GM23338 (cell line): Measurements from ENCODE around the gene PKD2L1. TPM values are rescaled to one million over a fixed set of nuclear protein-coding genes. Genes with fewer than 3 reads are reported as not detected.
"Not testable (repeated sequence)": the region's sequence is repeated elsewhere in the genome, so short reads cannot be mapped to it uniquely, and the experiment has no call there.

ENCODE experiments used
- ATAC-seq: fragments of 200-7000 bp; cut with Tn5 transposase; 3 replicates; pipeline ENCODE4 v1.9.1; 2020
- DNase-seq: peaks from one replicate; pipeline ENCODE4 v3.0.0-alpha.2; 2015; ENCODE audit warnings: low spot score
- H2AFZ ChIP-seq: fragments of 200-600 bp; sonication (generic); 2 replicates; pipeline ENCODE4 v1.8.0; 2016; ENCODE audit warnings: antibody characterized with exemption, mild to moderate bottlenecking, moderate library complexity
- H3F3A ChIP-seq: fragments of 200-600 bp; sonication (generic); replicated peaks from 2 replicates; pipeline ENCODE4 v1.8.0; 2017; ENCODE audit warnings: antibody characterized with exemption, mixed run types, low read depth
- H3K27ac ChIP-seq: fragments of 200-600 bp; sonication (generic); 2 replicates; pipeline ENCODE4 v1.6.1; 2016; ENCODE audit warnings: low read depth
- H3K27me3 ChIP-seq: fragments of 200-600 bp; sonication (generic); 2 replicates; pipeline ENCODE4 v1.8.0; 2016; ENCODE audit warnings: mild to moderate bottlenecking, mixed run types, moderate library complexity; ENCODE audit not compliant: insufficient read depth
- H3K36me3 ChIP-seq: fragments of 200-600 bp; sonication (generic); 2 replicates; pipeline ENCODE4 v1.8.0; 2016; ENCODE audit warnings: mild to moderate bottlenecking; ENCODE audit not compliant: insufficient read depth
- H3K4me1 ChIP-seq: fragments of 200-600 bp; sonication (generic); 2 replicates; pipeline ENCODE4 v1.8.0; 2016; ENCODE audit warnings: mild to moderate bottlenecking, moderate library complexity; ENCODE audit not compliant: insufficient read depth
- H3K4me2 ChIP-seq: fragments of 200-600 bp; sonication (generic); 2 replicates; pipeline ENCODE4 v1.7.1; 2017; ENCODE audit warnings: mixed run types
- H3K4me3 ChIP-seq: fragments of 200-600 bp; sonication (generic); 2 replicates; pipeline ENCODE4 v1.6.1; 2016; ENCODE audit warnings: mixed run types
- H3K79me2 ChIP-seq: fragments of 200-600 bp; sonication (generic); replicated peaks from 2 replicates; pipeline ENCODE4 v1.8.0; 2017; ENCODE audit warnings: mild to moderate bottlenecking; ENCODE audit not compliant: insufficient read depth
- H3K9me2 ChIP-seq: fragments of 200-600 bp; sonication (generic); 2 replicates; pipeline ENCODE4 v1.8.0; 2017; ENCODE audit not compliant: insufficient read depth
- H4K20me1 ChIP-seq: fragments of 200-600 bp; sonication (generic); replicated peaks from 2 replicates; pipeline ENCODE4 v1.8.0; 2017; ENCODE audit warnings: mild to moderate bottlenecking; ENCODE audit not compliant: insufficient read depth
- H3K27ac Mint-ChIP-seq: 2 replicates; pipeline ENCODE4 v1.8.0; 2020; ENCODE audit warnings: inconsistent platforms, mild to moderate bottlenecking, moderate library complexity, mixed read lengths
- H3K27me3 Mint-ChIP-seq: 3 replicates; pipeline ENCODE4 v1.8.0; 2022; ENCODE audit warnings: low read depth, mild to moderate bottlenecking, moderate library complexity, mixed read lengths, inconsistent platforms; ENCODE audit not compliant: insufficient read depth, poor library complexity
- H3K36me3 Mint-ChIP-seq: 3 replicates; pipeline ENCODE4 v1.8.0; 2021; ENCODE audit warnings: low read depth, mild to moderate bottlenecking, inconsistent platforms, moderate library complexity, mixed read lengths
- H3K4me1 Mint-ChIP-seq: 3 replicates; pipeline ENCODE4 v1.8.0; 2020; ENCODE audit warnings: mild to moderate bottlenecking, inconsistent platforms, mixed read lengths
- H3K4me3 Mint-ChIP-seq: 3 replicates; pipeline ENCODE4 v1.8.0; 2021; ENCODE audit warnings: moderate library complexity, mild to moderate bottlenecking, inconsistent platforms, mixed read lengths
- H3K9me3 Mint-ChIP-seq: 3 replicates; pipeline ENCODE4 v1.8.0; 2020; ENCODE audit warnings: moderate library complexity, mild to moderate bottlenecking, inconsistent platforms, mixed read lengths
- EZH2 ChIP-seq: fragments of 200-600 bp; sonication (generic); IDR thresholded peaks from one replicate; pipeline ENCODE4 v1.8.0; 2017; ENCODE audit warnings: antibody characterized with exemption, mild to moderate bottlenecking, low read depth; ENCODE audit not compliant: unreplicated experiment
- STAT1 ChIP-seq: IDR thresholded peaks from one replicate; pipeline ENCODE4 v1.6.1; 2016; ENCODE audit warnings: antibody characterized with exemption; ENCODE audit not compliant: unreplicated experiment
- polyA plus RNA-seq: library from polyadenylated mRNA; unstranded; fragments of >200 nt; fragmentation: Nextera tagmentation; extraction: Ambion mirVana; gene quantifications from 2 replicates; pipeline ENCODE4 v1.2.1, GENCODE V29; 2016
- total RNA-seq: library from RNA; depleted of rRNA; stranded (reverse); fragments of >200 nt; shearing (Covaris generic); gene quantifications from 2 replicates; pipeline ENCODE4 v1.2.3, GENCODE V29; 2014
- TF ChIP-seq, protein P1 (sequence below): fragments of 250-450 bp; sonication (Bioruptor Pico); IDR thresholded peaks from 2 replicates; pipeline ENCODE4 v1.5.0; 2020; ENCODE audit warnings: mild to moderate bottlenecking, moderate library complexity
- TF ChIP-seq, protein P2 (sequence below): IDR thresholded peaks from 2 replicates; pipeline ENCODE4 v1.6.1; 2016; ENCODE audit warnings: antibody characterized with exemption

PKD2L1 gene
- total and polyA plus RNA-seq, 2 experiments from 2014 or later = not detected

GRCh38 chr10:100286051-100287033, 43.7 kb downstream of the PKD2L1 start, which contains the start of gene BLOC1S2 (continued):
- TF ChIP-seq, protein P1, sequence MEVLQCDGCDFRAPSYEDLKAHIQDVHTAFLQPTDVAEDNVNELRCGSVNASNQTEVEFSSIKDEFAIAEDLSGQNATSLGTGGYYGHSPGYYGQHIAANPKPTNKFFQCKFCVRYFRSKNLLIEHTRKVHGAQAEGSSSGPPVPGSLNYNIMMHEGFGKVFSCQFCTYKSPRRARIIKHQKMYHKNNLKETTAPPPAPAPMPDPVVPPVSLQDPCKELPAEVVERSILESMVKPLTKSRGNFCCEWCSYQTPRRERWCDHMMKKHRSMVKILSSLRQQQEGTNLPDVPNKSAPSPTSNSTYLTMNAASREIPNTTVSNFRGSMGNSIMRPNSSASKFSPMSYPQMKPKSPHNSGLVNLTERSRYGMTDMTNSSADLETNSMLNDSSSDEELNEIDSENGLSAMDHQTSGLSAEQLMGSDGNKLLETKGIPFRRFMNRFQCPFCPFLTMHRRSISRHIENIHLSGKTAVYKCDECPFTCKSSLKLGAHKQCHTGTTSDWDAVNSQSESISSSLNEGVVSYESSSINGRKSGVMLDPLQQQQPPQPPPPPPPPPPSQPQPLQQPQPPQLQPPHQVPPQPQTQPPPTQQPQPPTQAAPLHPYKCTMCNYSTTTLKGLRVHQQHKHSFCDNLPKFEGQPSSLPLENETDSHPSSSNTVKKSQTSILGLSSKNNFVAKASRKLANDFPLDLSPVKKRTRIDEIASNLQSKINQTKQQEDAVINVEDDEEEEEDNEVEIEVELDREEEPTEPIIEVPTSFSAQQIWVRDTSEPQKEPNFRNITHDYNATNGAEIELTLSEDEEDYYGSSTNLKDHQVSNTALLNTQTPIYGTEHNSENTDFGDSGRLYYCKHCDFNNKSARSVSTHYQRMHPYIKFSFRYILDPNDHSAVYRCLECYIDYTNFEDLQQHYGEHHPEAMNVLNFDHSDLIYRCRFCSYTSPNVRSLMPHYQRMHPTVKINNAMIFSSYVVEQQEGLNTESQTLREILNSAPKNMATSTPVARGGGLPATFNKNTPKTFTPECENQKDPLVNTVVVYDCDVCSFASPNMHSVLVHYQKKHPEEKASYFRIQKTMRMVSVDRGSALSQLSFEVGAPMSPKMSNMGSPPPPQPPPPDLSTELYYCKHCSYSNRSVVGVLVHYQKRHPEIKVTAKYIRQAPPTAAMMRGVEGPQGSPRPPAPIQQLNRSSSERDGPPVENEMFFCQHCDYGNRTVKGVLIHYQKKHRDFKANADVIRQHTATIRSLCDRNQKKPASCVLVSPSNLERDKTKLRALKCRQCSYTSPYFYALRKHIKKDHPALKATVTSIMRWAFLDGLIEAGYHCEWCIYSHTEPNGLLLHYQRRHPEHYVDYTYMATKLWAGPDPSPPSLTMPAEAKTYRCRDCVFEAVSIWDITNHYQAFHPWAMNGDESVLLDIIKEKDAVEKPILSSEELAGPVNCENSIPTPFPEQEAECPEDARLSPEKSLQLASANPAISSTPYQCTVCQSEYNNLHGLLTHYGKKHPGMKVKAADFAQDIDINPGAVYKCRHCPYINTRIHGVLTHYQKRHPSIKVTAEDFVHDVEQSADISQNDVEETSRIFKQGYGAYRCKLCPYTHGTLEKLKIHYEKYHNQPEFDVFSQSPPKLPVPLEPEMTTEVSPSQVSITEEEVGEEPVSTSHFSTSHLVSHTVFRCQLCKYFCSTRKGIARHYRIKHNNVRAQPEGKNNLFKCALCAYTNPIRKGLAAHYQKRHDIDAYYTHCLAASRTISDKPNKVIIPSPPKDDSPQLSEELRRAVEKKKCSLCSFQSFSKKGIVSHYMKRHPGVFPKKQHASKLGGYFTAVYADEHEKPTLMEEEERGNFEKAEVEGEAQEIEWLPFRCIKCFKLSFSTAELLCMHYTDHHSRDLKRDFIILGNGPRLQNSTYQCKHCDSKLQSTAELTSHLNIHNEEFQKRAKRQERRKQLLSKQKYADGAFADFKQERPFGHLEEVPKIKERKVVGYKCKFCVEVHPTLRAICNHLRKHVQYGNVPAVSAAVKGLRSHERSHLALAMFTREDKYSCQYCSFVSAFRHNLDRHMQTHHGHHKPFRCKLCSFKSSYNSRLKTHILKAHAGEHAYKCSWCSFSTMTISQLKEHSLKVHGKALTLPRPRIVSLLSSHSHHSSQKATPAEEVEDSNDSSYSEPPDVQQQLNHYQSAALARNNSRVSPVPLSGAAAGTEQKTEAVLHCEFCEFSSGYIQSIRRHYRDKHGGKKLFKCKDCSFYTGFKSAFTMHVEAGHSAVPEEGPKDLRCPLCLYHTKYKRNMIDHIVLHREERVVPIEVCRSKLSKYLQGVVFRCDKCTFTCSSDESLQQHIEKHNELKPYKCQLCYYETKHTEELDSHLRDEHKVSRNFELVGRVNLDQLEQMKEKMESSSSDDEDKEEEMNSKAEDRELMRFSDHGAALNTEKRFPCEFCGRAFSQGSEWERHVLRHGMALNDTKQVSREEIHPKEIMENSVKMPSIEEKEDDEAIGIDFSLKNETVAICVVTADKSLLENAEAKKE (CRISPR knock-in tag) = no peak
- TF ChIP-seq, protein P2, sequence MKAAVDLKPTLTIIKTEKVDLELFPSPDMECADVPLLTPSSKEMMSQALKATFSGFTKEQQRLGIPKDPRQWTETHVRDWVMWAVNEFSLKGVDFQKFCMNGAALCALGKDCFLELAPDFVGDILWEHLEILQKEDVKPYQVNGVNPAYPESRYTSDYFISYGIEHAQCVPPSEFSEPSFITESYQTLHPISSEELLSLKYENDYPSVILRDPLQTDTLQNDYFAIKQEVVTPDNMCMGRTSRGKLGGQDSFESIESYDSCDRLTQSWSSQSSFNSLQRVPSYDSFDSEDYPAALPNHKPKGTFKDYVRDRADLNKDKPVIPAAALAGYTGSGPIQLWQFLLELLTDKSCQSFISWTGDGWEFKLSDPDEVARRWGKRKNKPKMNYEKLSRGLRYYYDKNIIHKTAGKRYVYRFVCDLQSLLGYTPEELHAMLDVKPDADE = peak; percentile 62
- no peak for TF ChIP-seq EZH2
- TF ChIP-seq STAT1 = no peak

DNA sequence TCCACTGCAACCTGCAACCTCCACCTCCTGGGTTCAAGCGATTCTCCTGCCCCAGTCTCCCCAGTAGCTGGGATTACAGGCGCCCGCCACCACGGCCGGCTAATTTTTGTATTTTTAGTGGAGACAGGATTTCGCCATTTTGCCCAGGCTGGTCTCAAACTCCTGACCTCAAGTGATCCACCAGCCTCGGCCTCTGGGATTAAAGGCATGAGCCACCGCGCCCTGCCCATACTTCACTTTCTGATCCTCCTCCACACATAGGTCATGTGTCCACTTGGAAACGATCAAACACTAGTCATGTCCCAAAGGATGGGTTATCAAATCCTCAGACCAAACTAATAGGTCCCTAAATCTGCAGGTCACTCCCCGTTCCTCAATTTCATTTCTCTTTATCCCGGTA, 44.7 kb downstream of the PKD2L1 start:
- H3K36me3 ChIP-seq, DNase-seq, H4K20me1 ChIP-seq, H3K27me3 ChIP-seq, ATAC-seq, H3K9me2 ChIP-seq, H2AFZ ChIP-seq, H3F3A ChIP-seq, H3K9me3 Mint-ChIP-seq: not testable (repeated sequence)
- H3K27ac ChIP-seq = peak overlapping the region; percentile 89; the same call in 1 of the 2 replicates
- peaks cover 15% of the 10 kb centered on the region for H3K27me3 Mint-ChIP-seq
- peaks cover 14% of the 10 kb centered on the region for H3K4me1 ChIP-seq
- peaks cover 17% of the 10 kb centered on the region for H3K36me3 Mint-ChIP-seq
- peaks cover 14% of the 10 kb centered on the region for H3K4me1 Mint-ChIP-seq
- H3K79me2 ChIP-seq = peaks cover 52% of the 10 kb centered on the region
- H3K4me3 ChIP-seq = peak overlapping the region; percentile 100
- peak overlapping the region; percentile 90 for H3K4me2 ChIP-seq
- H3K27ac Mint-ChIP-seq = peak overlapping the region; percentile 96
- peak overlapping the region; percentile 98 for H3K4me3 Mint-ChIP-seq
